Activated T-helper 2 cell treated with anti-CD3 and anti-CD28 coated beads, Interferon-gamma antibody, Interleukin-2, Interleukin-4, amounts not matched to agents 10 μg/mL and 5 μg/mL and 100 μg/mL, durations not matched to agents 14 hours and 24 hours and 36 hours (primary cell): ENCODE results near the gene PDGFRB. TPM values are rescaled to one million over a fixed set of nuclear protein-coding genes. Genes with fewer than 3 reads are reported as not detected.

Source experiments
- DNase-seq: peaks from one replicate; pipeline ENCODE4 v3.0.0; 2021; ENCODE audit warnings: low spot score
- H3K27ac Mint-ChIP-seq: one replicate; pipeline ENCODE4 v1.8.0; 2021; ENCODE audit warnings: mixed read lengths
- H3K27me3 Mint-ChIP-seq: one replicate; pipeline ENCODE4 v1.8.0; 2021; ENCODE audit warnings: low read depth, mixed read lengths
- H3K36me3 Mint-ChIP-seq: one replicate; pipeline ENCODE4 v1.8.0; 2021; ENCODE audit warnings: low read depth, mixed read lengths
- H3K4me1 Mint-ChIP-seq: one replicate; pipeline ENCODE4 v1.8.0; 2021; ENCODE audit warnings: low read depth, mixed read lengths
- H3K4me3 Mint-ChIP-seq: one replicate; pipeline ENCODE4 v1.8.0; 2021; ENCODE audit warnings: low read depth, mild to moderate bottlenecking, moderate library complexity, mixed read lengths
- H3K9me3 Mint-ChIP-seq: one replicate; pipeline ENCODE4 v1.8.0; 2021; ENCODE audit warnings: mixed read lengths
- intact Hi-C: fragments of 100-400 bp; cut with micrococcal nuclease; formaldehyde crosslinking; loops from one replicate; pipeline ENCODE4 v1.15.1; 2023
- total RNA-seq: library from RNA; stranded (reverse); gene quantifications from 2 replicates; pipeline ENCODE4 v1.2.3, GENCODE V29; 2022

Gene PDGFRB
- total RNA-seq, 1 donor from 2014 or later: 1.3 TPM

- DNase-seq: no peak
- no peak overlapping the region for H3K4me3 Mint-ChIP-seq
- no peaks in the 10 kb centered on the region for H3K4me1 Mint-ChIP-seq
- no peaks in the 10 kb centered on the region for H3K36me3 Mint-ChIP-seq
- H3K27me3 Mint-ChIP-seq: no peaks in the 10 kb centered on the region
- no peak overlapping the region for H3K27ac Mint-ChIP-seq
- H3K9me3 Mint-ChIP-seq: no peaks in the 10 kb centered on the region
- intact Hi-C loops: no loop called here
These were observed 22.6 kb upstream of the PDGFRB start for GRCh38 chr5:150178262-150178661.

GRCh38 chr5:150177721-150178120, 22.1 kb upstream of the PDGFRB start:
- no peak overlapping the region for H3K27ac Mint-ChIP-seq
- H3K4me3 Mint-ChIP-seq: no peak overlapping the region
- no peaks in the 10 kb centered on the region for H3K9me3 Mint-ChIP-seq
- H3K36me3 Mint-ChIP-seq: no peaks in the 10 kb centered on the region
- H3K4me1 Mint-ChIP-seq: no peaks in the 10 kb centered on the region
- no peak for DNase-seq
- intact Hi-C loops: no loop called here
- H3K27me3 Mint-ChIP-seq: no peaks in the 10 kb centered on the region

- Mint-ChIP-seq H3K4me1 (no peaks in the 10 kb centered on the region), H3K36me3 (no peaks in the 10 kb centered on the region), H3K27ac (no peak overlapping the region), H3K27me3 (peaks cover 5% of the 10 kb centered on the region), H3K4me3 (no peak overlapping the region), H3K9me3 (no peaks in the 10 kb centered on the region)
- no peak for DNase-seq
- intact Hi-C loops: no loop called here
These were observed 21.3 kb upstream of the PDGFRB start for GRCh38 chr5:150176745-150177477.

- Mint-ChIP-seq H3K4me3 (no peak overlapping the region), H3K4me1 (no peaks in the 10 kb centered on the region), H3K36me3 (no peaks in the 10 kb centered on the region), H3K27ac (no peak overlapping the region), H3K27me3 (peaks cover 7% of the 10 kb centered on the region), H3K9me3 (no peaks in the 10 kb centered on the region)
- no peak for DNase-seq
- intact Hi-C loops: no loop called here
These were observed 19.9 kb upstream of the PDGFRB start for GRCh38 chr5:150175536-150175935.

GRCh38 chr5:150175076-150175475, 19.4 kb upstream of the PDGFRB start:
- Mint-ChIP-seq H3K9me3 (no peaks in the 10 kb centered on the region), H3K36me3 (no peaks in the 10 kb centered on the region), H3K4me1 (no peaks in the 10 kb centered on the region), H3K27me3 (peaks cover 10% of the 10 kb centered on the region), H3K27ac (no peak overlapping the region), H3K4me3 (no peak overlapping the region)
- intact Hi-C loops: no loop called here
- no peak for DNase-seq

- Mint-ChIP-seq H3K4me3 (no peak overlapping the region), H3K9me3 (no peaks in the 10 kb centered on the region), H3K36me3 (no peaks in the 10 kb centered on the region), H3K27ac (no peak overlapping the region), H3K4me1 (no peaks in the 10 kb centered on the region), H3K27me3 (peaks cover 12% of the 10 kb centered on the region)
- DNase-seq: no peak
- intact Hi-C loops: no loop called here
These were observed 18.6 kb upstream of the PDGFRB start for GRCh38 chr5:150174285-150174684.

DNA sequence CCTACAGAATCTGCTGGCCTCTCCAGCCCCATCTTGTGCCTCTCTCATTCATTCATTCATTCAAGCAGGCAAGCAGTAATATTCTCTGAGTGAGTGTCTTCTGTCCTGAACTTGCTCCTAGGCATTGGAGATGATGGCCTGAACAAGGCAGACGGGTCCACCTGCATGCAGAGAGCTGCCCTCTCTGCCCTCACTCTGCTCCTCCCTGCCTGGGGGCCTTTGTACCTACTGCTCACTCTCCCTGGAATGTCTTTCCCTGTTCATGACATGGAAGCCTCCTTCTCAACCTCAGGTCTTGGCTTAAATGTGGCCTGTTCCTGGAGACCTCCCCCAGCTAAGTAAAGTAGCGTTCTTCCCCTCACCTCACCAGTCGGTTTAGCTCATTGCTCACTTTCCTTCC, 17.5 kb upstream of the PDGFRB start:
- no peaks in the 10 kb centered on the region for H3K4me1 Mint-ChIP-seq
- no peak overlapping the region for H3K4me3 Mint-ChIP-seq
- H3K27ac Mint-ChIP-seq: no peak overlapping the region
- intact Hi-C loops: no loop called here
- H3K27me3 Mint-ChIP-seq: peaks cover 19% of the 10 kb centered on the region
- no peaks in the 10 kb centered on the region for H3K9me3 Mint-ChIP-seq
- H3K36me3 Mint-ChIP-seq: no peaks in the 10 kb centered on the region
- no peak for DNase-seq

- H3K27me3 Mint-ChIP-seq: peaks cover 24% of the 10 kb centered on the region
- H3K27ac Mint-ChIP-seq: no peak overlapping the region
- no peaks in the 10 kb centered on the region for H3K9me3 Mint-ChIP-seq
- H3K4me3 Mint-ChIP-seq: no peak overlapping the region
- H3K4me1 Mint-ChIP-seq: no peaks in the 10 kb centered on the region
- intact Hi-C loops: no loop called here
- no peaks in the 10 kb centered on the region for H3K36me3 Mint-ChIP-seq
- no peak for DNase-seq
These were observed 16.9 kb upstream of the PDGFRB start for GRCh38 chr5:150172556-150172955.

DNA sequence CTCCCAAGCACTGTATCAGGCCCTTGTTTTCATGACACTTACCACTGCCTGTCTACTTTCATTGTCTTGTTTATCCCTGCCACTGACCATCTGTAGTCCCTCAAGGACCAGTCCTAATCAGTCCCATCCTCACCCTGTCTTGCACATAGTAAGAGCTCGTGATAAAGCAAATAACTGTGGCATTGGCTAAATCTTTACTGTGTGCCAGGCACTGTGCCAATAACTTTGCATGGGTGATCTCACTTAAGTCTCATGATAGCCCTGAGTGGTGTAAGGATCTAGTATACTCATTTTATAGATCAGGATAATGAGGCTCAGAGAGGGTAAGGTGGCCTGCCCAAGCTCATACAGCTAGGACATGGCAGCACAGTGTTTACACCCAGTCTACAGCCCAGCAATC, 16.5 kb upstream of the PDGFRB start:
- Mint-ChIP-seq H3K27ac (no peak overlapping the region), H3K4me1 (no peaks in the 10 kb centered on the region), H3K36me3 (no peaks in the 10 kb centered on the region), H3K27me3 (peaks cover 27% of the 10 kb centered on the region), H3K4me3 (no peak overlapping the region), H3K9me3 (no peaks in the 10 kb centered on the region)
- DNase-seq: no peak
- intact Hi-C loops: no loop called here

DNA sequence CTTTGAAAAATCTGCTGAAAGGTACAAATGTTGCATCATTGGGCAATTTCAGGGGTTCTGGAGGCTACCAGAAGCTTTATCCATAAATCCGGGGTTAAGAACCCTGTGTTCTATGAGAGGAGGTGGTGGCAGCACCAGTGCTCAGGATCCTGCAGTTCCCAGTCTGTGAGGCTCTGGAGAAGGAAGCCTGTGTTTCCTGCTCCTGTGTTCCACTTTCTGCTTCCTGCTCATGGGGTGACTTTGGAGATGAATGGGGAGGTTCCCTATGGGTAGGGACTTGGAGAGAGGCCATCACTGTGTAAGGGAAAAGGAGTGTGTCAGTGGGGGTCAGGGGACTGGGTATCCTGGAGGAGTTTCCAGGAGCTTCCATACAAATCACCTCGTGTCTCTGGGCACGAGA, 13.2 kb upstream of the PDGFRB start:
- Mint-ChIP-seq H3K4me1 (no peaks in the 10 kb centered on the region), H3K9me3 (no peaks in the 10 kb centered on the region), H3K36me3 (no peaks in the 10 kb centered on the region), H3K27ac (no peak overlapping the region), H3K27me3 (peaks cover 42% of the 10 kb centered on the region), H3K4me3 (no peak overlapping the region)
- intact Hi-C loops: no loop called here
- no peak for DNase-seq

- Mint-ChIP-seq H3K4me1 (no peaks in the 10 kb centered on the region), H3K27me3 (peaks cover 42% of the 10 kb centered on the region), H3K4me3 (no peak overlapping the region), H3K9me3 (no peaks in the 10 kb centered on the region), H3K36me3 (no peaks in the 10 kb centered on the region), H3K27ac (no peak overlapping the region)
- intact Hi-C loops: no loop called here
- no peak for DNase-seq
These were observed 12.3 kb upstream of the PDGFRB start for GRCh38 chr5:150167908-150168307.

GRCh38 chr5:150167512-150167850, 11.8 kb upstream of the PDGFRB start:
- H3K27ac Mint-ChIP-seq: no peak overlapping the region
- no peak overlapping the region for H3K4me3 Mint-ChIP-seq
- peaks cover 42% of the 10 kb centered on the region for H3K27me3 Mint-ChIP-seq
- no peaks in the 10 kb centered on the region for H3K36me3 Mint-ChIP-seq
- H3K9me3 Mint-ChIP-seq: no peaks in the 10 kb centered on the region
- intact Hi-C loops: no loop called here
- no peaks in the 10 kb centered on the region for H3K4me1 Mint-ChIP-seq
- DNase-seq: no peak

- H3K27me3 Mint-ChIP-seq: peaks cover 36% of the 10 kb centered on the region
- H3K4me1 Mint-ChIP-seq: no peaks in the 10 kb centered on the region
- DNase-seq: no peak
- intact Hi-C loops: no loop called here
- H3K4me3 Mint-ChIP-seq: no peak within 1 kb of the TSS
- no peaks in the 10 kb centered on the region for H3K9me3 Mint-ChIP-seq
- H3K36me3 Mint-ChIP-seq: no peaks in the 10 kb centered on the region
- no peak within 1 kb of the TSS for H3K27ac Mint-ChIP-seq
These were observed 11.2 kb upstream of the PDGFRB start, which contains the start of gene CDX1 for GRCh38 chr5:150166650-150167511. CDX1 (plus strand) TSS chr5:150166778; CDS start chr5:150166877, 99 bp downstream.
